ENCODE data around the gene WFIKKN2.

WFIKKN2 gene

GRCh38 chr17:50884439-50885311, 49.3 kb downstream of the WFIKKN2 start:
- Mint-ChIP-seq H3K27me3 (no peaks in the 10 kb centered on the region), H3K4me3 (no peak overlapping the region), H3K9me3 (ENCODE audit: low read depth) (no peaks in the 10 kb centered on the region), H3K4me1 (ENCODE audit: low read depth) (peaks cover 27% of the 10 kb centered on the region), H3K27ac (no peak overlapping the region), H3K36me3 (no peaks in the 10 kb centered on the region)

DNA sequence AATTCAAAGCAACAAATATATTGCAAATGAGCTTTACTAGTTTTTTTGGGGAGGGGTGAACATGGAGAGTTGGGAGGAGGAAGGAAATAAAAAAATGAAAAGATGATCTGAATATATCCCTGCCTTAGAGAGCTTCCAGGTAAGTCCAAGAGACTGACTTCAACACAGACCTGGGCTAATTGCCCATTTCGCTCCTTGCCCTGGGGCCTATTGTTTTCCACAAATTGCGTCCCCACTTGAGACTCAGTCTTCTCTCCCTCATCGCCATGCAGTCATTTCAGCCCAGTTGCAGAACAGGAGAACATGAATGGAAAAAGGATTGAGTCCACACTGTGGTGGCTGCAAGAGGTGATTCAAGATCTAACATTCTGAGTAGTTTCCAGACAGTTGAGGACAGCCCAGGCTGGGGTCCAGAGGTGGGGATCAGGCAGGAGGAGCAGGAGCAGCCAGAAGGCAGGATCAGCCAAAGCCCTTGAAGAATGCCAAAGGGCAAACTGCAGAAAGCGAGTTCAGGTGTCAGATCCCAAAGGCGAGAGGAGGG, 52.4 kb downstream of the WFIKKN2 start:
- no peaks in the 10 kb centered on the region for H3K9me3 Mint-ChIP-seq (ENCODE audit: low read depth)
- no peak overlapping the region for H3K27ac Mint-ChIP-seq
- no peaks in the 10 kb centered on the region for H3K36me3 Mint-ChIP-seq
- peaks cover 21% of the 10 kb centered on the region for H3K4me1 Mint-ChIP-seq (ENCODE audit: low read depth)
- H3K4me3 Mint-ChIP-seq = no peak overlapping the region
- H3K27me3 Mint-ChIP-seq = no peaks in the 10 kb centered on the region

DNA sequence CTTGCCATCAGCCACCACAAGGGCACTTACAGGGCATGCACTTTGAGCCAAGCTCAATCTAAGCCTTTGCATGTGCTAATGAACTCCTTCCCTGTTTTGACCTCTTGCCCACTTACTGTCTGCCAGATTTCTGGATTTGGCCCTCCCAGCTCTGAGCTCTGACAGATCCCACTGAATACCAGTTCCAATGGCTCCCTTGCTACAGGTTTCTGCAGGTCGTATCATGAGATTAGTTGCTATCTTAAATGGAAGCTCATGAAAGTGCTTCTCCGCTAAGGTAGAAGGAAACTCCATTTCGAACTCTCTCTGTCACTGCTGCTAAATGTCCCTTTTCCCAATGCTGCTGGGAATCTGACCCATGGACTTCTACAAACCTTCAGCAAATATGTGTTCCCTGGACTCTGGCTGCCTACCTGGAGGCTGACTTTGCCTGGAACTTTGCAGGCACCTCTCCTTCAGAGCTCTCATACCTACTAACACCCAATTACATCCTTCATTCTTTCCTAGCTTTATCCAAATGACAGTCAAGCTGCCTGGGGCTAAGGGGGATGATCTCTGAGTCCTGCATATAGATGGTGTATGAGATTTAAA, 54.2 kb downstream of the WFIKKN2 start:
- Mint-ChIP-seq H3K9me3 (ENCODE audit: low read depth) (no peaks in the 10 kb centered on the region), H3K27ac (no peak overlapping the region), H3K4me3 (no peak overlapping the region), H3K27me3 (no peaks in the 10 kb centered on the region), H3K4me1 (ENCODE audit: low read depth) (peaks cover 13% of the 10 kb centered on the region), H3K36me3 (no peaks in the 10 kb centered on the region)

- Mint-ChIP-seq H3K4me3 (no peak overlapping the region), H3K27me3 (no peaks in the 10 kb centered on the region), H3K9me3 (ENCODE audit: low read depth) (no peaks in the 10 kb centered on the region), H3K27ac (no peak overlapping the region), H3K4me1 (ENCODE audit: low read depth) (peaks cover 13% of the 10 kb centered on the region), H3K36me3 (no peaks in the 10 kb centered on the region)
Measured at GRCh38 chr17:50890675-50891516, 55.5 kb downstream of the WFIKKN2 start.

GRCh38 chr17:50891577-50891989, 56.2 kb downstream of the WFIKKN2 start:
- Mint-ChIP-seq H3K36me3 (no peaks in the 10 kb centered on the region), H3K4me3 (no peak overlapping the region), H3K27me3 (no peaks in the 10 kb centered on the region), H3K9me3 (ENCODE audit: low read depth) (no peaks in the 10 kb centered on the region), H3K27ac (no peak overlapping the region), H3K4me1 (ENCODE audit: low read depth) (peaks cover 13% of the 10 kb centered on the region)

Data from activated naive CD8-positive, alpha-beta T cell (primary cell).